HG03469 (cell line): Measurements from ENCODE around the gene ZNF202.
"Not testable (repeated sequence)": the region's sequence is repeated elsewhere in the genome, so short reads cannot be mapped to it uniquely, and the experiment has no call there.

ENCODE experiments used
- ATAC-seq: cut with Tn5 transposase; IDR thresholded peaks from one replicate; pipeline ENCODE4 v1.9.1; 2021; ENCODE audit warnings: mild to moderate bottlenecking, moderate library complexity, moderate number of reproducible peaks; ENCODE audit not compliant: unreplicated experiment

Gene ZNF202

GRCh38 chr11:123742031-123742723 lies 717 bp upstream of the ZNF202 start:
- no peak for ATAC-seq

DNA sequence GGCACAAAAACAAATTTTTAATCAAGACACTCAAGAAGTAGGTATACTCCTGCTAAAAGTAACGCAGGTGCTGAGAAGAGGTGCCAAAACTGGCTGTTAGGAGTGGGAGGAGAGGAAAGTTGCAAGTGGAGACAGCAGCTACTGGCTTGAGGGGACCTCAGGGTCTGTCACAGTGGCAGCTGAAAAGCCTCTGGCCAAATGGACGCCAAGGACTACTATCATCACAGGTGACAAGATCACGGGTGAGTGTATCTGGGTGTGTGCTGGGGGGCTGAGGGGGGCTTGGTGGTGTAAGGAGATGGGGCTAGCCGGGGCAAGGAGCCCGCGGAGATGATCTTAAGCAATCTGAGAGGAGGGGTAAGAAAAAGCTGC lies 687 bp downstream of the ZNF202 start:
- ATAC-seq = no peak

GRCh38 chr11:123738374-123738773 lies 3.1 kb downstream of the ZNF202 start:
- no peak for ATAC-seq

GRCh38 chr11:123736769-123737168 lies 4.7 kb downstream of the ZNF202 start:
- no peak for ATAC-seq

DNA sequence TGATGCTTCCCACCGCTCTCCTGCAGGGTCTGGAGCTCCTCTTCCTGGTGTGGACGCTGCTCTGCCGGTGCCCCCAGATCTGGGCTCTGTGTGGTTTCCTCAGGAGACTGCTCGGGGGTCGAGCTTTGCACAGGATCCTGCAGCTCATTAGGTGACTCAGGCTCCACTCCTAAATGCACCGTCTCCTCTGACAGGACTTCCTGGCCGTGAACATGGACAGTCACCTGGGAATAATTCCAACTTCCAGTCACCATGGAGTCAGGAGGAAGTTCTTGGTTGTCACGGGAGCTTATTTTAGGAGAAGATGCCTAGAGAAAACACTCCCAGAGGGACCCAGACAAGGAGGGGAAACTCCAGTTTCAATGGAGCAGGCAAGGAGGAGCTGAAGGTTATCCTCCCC lies 11.9 kb downstream of the ZNF202 start:
- ATAC-seq = no peak

DNA sequence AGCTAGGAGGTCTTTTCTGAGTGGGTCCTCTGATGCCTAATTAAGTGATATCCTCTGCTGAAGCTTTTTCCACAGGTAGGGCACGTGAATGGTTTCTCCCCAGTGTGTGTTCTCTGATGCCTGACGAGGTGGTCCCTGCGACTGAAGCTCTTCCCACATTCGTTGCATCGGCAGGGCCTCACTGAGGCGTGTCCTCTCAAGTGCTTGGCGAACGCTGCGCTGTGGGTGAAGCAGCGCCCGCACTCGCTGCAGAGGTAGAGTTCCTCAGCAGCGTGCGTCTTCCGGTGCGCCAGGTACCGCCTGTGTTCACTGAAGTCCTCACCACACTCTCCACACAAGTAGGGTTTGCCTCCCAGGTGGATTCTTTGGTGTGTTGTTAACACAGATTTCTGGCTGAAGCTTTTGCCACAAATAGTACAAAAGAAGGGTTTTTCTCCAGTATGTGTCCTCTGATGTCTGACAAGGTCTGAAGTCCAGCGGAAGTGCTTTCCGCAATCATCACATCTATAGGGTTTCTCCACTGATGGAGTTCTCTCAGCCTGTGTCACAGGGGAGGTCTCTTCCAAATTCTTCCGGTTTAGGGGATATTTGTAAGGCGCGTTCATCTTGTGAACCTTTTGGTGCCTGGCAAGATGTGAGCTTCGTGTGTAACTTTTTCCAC lies 15.3 kb downstream of the ZNF202 start:
- no peak for ATAC-seq

DNA sequence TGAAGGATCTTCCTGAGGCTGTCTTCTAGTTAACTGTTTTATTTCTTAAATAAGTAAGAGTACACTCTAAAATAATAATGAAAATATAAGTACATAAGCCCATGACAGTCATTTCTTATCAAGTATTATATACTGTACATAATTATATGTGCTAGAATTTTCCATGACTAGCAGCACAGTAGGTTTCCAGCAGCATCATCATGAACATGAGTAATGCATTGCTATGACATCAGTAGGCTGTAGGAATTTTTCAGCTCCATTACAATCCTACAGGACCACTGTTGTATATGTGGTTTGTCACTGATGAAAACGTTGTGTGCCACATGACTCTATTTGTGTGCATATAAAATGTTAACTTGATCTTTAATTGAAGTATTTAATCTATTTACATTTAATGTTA lies 22.0 kb downstream of the ZNF202 start:
- no peak for ATAC-seq

GRCh38 chr11:123718469-123718868 lies 23.0 kb downstream of the ZNF202 start:
- no peak for ATAC-seq

DNA sequence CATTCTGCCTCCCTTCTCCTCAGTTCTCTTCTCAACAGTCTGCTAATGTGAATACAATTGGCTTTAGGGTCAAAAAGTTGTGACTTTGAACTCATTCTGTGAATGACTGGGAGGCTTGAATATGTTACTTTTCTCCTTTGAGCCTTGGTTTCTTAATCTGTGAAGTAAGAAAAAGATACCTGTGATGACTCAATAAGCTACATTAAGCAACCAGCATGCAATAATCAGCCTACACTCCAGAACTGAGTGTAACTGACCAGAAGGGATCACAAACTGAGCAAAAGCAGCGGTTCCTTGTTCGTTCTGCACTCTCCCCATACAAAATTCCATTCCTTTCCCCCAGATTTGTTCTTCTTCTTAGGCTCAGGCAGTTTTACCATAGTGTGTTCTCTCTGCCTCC lies 23.4 kb downstream of the ZNF202 start:
- no peak for ATAC-seq

- ATAC-seq = not testable (repeated sequence)
Measured at GRCh38 chr11:123712627-123713026, 28.8 kb downstream of the ZNF202 start.

GRCh38 chr11:123707606-123708205 lies 33.8 kb downstream of the ZNF202 start:
- ATAC-seq = no peak

DNA sequence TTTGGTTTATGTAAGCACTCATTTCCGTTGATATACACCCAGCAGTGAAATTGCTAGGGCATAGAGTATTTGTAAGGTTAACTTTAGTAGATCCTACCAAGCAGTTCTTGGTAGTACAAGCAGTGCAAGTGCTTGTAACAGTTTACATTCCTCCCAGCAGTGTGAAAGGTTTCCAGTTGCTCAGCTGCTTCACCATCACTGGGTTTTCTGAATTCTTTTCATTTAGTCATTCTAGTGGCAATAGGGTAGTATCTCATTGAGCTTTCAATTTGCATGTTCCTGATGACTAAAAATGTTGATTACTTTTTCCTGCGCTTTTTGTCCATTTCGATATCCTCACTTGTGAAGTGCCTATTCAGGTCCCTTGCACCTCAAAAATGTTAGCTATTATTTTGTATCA lies 34.3 kb downstream of the ZNF202 start:
- no peak for ATAC-seq

DNA sequence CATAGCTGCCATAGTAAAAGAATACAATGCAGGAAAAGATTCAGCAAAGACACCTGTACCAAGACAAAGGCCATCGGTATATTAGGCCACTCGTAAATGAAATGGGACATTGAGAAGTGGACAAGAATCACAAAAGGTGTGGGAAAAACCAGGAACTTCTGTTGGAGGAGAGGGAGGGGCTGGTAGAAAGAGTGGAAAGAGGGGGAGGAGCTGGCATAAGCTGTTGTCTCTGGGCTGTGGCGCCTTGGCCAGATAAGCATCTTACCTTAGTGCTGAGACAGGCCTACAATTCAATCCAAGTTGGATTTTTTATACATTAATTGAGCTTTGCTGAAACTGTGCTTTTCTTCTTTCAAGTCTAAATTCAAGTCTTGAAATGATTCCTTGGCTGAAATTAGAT lies 37.1 kb downstream of the ZNF202 start:
- ATAC-seq = no peak

DNA sequence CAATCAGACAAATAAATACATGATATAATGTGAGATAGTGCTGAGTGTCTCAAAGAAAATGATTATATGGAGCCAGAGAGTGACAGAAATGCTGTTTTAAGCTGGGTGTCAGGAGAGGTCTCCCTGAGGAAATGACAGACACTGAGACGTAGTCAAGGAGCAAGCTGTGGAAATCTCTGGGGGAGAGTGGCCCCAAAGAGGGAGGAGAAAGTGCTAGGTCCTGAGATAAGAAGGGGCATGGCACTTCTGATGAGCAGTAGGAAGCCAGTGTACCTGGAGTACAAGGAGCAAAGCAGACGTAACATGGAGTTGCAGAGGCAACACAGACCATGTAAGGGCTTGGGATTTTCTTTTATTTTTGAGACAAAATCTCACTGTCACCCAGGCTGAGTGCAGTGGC lies 38.8 kb downstream of the ZNF202 start:
- no peak for ATAC-seq

- ATAC-seq = no peak
Measured at GRCh38 chr11:123702139-123702538, 39.3 kb downstream of the ZNF202 start.

DNA sequence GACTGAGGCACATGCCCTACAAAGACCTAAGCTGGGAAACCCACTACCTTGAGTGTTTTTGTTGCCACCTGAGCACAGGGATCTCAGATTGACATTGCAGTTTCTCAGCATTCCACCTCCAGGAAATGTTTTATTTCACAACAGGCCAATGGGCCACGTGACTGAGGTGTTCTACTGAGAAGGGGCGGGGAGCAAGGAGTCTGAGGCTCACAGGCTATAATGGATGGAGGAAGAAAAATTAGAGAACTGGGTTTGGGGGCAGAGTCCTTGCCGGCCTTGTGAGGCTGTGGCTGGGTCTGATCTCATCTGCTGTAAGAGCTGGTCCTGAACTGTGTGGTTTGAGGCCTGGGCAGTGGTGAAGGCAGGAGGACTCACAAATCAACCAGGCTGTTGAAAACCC lies 40.7 kb downstream of the ZNF202 start:
- ATAC-seq = no peak

- ATAC-seq = no peak
Measured at GRCh38 chr11:123698546-123699127, 42.8 kb downstream of the ZNF202 start.

DNA sequence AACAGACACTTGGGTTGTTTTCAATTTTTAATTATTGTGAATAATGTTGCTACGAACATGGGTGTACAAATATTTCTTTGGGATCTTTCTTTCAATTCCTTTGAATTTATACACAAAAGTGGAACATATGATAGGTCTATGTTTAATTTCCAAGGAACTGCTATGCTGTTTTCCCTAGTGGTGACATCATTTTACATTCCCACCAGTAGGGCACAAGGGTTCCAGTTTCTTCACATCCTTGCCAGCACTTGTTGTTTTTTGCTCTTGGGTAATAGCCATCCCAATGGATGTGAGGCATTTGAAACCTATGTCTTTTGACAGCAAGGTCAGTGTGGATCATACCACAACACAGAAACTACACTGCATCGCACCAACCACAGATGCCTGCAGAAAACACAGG lies 45.3 kb downstream of the ZNF202 start:
- no peak for ATAC-seq

DNA sequence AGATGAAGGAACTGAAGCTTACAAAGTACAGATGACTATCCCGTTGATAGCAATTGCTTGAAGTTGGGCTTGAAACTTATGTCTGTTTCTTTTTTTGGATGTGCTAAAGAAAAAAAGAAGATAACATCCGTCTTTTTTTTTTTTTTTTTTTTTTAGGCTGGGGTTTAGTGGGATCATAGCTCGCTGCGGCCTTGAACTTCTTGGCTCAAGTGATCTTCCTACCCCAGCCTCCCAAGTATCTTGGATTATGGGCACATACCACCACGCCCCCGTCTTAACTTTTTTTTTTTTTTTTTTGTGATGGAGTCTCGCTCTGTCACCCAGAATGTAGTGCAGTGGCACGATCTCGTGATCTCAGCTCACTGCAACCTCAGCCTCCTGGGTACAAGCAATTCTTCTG lies 46.2 kb downstream of the ZNF202 start:
- ATAC-seq = no peak

- no peak for ATAC-seq
Measured at GRCh38 chr11:123694551-123694950, 46.9 kb downstream of the ZNF202 start.

- ATAC-seq = no peak
Measured at GRCh38 chr11:123692961-123693360, 48.5 kb downstream of the ZNF202 start.

- no peak for ATAC-seq
Measured at GRCh38 chr11:123690485-123690884, 51.0 kb downstream of the ZNF202 start.
